ENCODE results near the gene EFS. TPM values are rescaled to one million over a fixed set of nuclear protein-coding genes. Genes with fewer than 3 reads are reported as not detected.

The EFS gene
- total RNA-seq, 2 experiments from 2014 or later, result not detected

- Histone ChIP-seq H3K27ac (ENCODE audit: low read depth, low read length, poor library complexity, severe bottlenecking) (no peak overlapping the region), H3K9me3 (ENCODE audit: low read length) (no peaks in the 10 kb centered on the region), H3K4me1 (ENCODE audit: insufficient read depth, low read length, poor library complexity, severe bottlenecking) (peaks cover 21% of the 10 kb centered on the region), H3K4me3 (ENCODE audit: low read depth, low read length, poor library complexity, severe bottlenecking) (no peak overlapping the region), H2AFZ (ENCODE audit: low read length) (no peak overlapping the region), H4K20me1 (ENCODE audit: insufficient read depth, low read length) (peaks cover 13% of the 10 kb centered on the region; the same call in 1 of the 2 replicates), H3K4me2 (ENCODE audit: low read length) (no peak overlapping the region), H3K79me2 (ENCODE audit: insufficient read depth, low read depth, low read length) (peaks cover 23% of the 10 kb centered on the region), H3K9me2 (ENCODE audit: insufficient read depth, low read length) (no peaks in the 10 kb centered on the region), H3K36me3 (ENCODE audit: insufficient read depth, low read length) (peaks cover 53% of the 10 kb centered on the region)
- POLR2A ChIA-PET, result interaction anchor here (0.5 kb wide), 1 partner anchor 148 kb away, joined by 5 read pairs; no protein-coding TSS in a partner anchor
- no TSS peak for BruUV-seq (replicated peaks)
- intact Hi-C loops (cut with micrococcal nuclease; ENCODE audit: unreplicated experiment), result loop anchor here (5.0 kb wide), 1 partner anchor 142 kb away; the partner anchor contains the start of gene NGDN
- CTCF ChIA-PET (ENCODE audit: unreplicated experiment), result interaction anchor here (0.6 kb wide), 1 partner anchor 328 kb away, joined by 3 read pairs; no protein-coding TSS in a partner anchor
- no peak for DNase-seq (ENCODE audit: low spot score)
- TF ChIP-seq EZH2phosphoT487 (IDR thresholded peaks at IDR 0.05; ENCODE audit: borderline replicate concordance, low read depth, low read length) (no peak), CTCF (conservative IDR thresholded peaks at IDR 0.05; ENCODE audit: low read length) (no peak)
Observed at GRCh38 chr14:23324993-23325392, 40.0 kb downstream of the EFS start.

- H3K9me3 ChIP-seq (ENCODE audit: low read length), result no peaks in the 10 kb centered on the region
- H3K4me1 ChIP-seq (ENCODE audit: insufficient read depth, low read length, poor library complexity, severe bottlenecking), result peaks cover 26% of the 10 kb centered on the region
- BruUV-seq (replicated peaks), result no TSS peak
- ChIA-PET CTCF (ENCODE audit: unreplicated experiment) (interaction anchor here (0.6 kb wide), 1 partner anchor 327 kb away, joined by 3 read pairs; no protein-coding TSS in a partner anchor), POLR2A (no interaction called here)
- no peak for DNase-seq (ENCODE audit: low spot score)
- peaks cover 13% of the 10 kb centered on the region; the same call in 1 of the 2 replicates for H4K20me1 ChIP-seq (ENCODE audit: insufficient read depth, low read length)
- no peaks in the 10 kb centered on the region for H3K9me2 ChIP-seq (ENCODE audit: insufficient read depth, low read length)
- TF ChIP-seq EZH2phosphoT487 (IDR thresholded peaks at IDR 0.05; ENCODE audit: borderline replicate concordance, low read depth, low read length), result no peak
- TF ChIP-seq CTCF (conservative IDR thresholded peaks at IDR 0.05; ENCODE audit: low read length), result no peak
- H2AFZ ChIP-seq (ENCODE audit: low read length), result no peak overlapping the region
- H3K27ac ChIP-seq (ENCODE audit: low read depth, low read length, poor library complexity, severe bottlenecking), result no peak overlapping the region
- H3K4me2 ChIP-seq (ENCODE audit: low read length), result no peak overlapping the region
- no peak overlapping the region for H3K4me3 ChIP-seq (ENCODE audit: low read depth, low read length, poor library complexity, severe bottlenecking)
- H3K36me3 ChIP-seq (ENCODE audit: insufficient read depth, low read length), result peaks cover 53% of the 10 kb centered on the region
- peaks cover 23% of the 10 kb centered on the region for H3K79me2 ChIP-seq (ENCODE audit: insufficient read depth, low read depth, low read length)
- intact Hi-C loops (cut with micrococcal nuclease; ENCODE audit: unreplicated experiment), result loop anchor here (5.0 kb wide), 1 partner anchor 143 kb away; the partner anchor contains the start of gene NGDN
Observed at GRCh38 chr14:23324455-23324846, 40.5 kb downstream of the EFS start.

GRCh38 chr14:23323838-23324454 lies 41.0 kb downstream of the EFS start:
- no peaks in the 10 kb centered on the region for H3K9me2 ChIP-seq (ENCODE audit: insufficient read depth, low read length)
- H3K27ac ChIP-seq (ENCODE audit: low read depth, low read length, poor library complexity, severe bottlenecking), result no peak overlapping the region
- peaks cover 13% of the 10 kb centered on the region; the same call in 1 of the 2 replicates for H4K20me1 ChIP-seq (ENCODE audit: insufficient read depth, low read length)
- no peak overlapping the region for H2AFZ ChIP-seq (ENCODE audit: low read length)
- no peak overlapping the region for H3K4me3 ChIP-seq (ENCODE audit: low read depth, low read length, poor library complexity, severe bottlenecking)
- no peak for TF ChIP-seq CTCF (conservative IDR thresholded peaks at IDR 0.05; ENCODE audit: low read length)
- no peak for TF ChIP-seq EZH2phosphoT487 (IDR thresholded peaks at IDR 0.05; ENCODE audit: borderline replicate concordance, low read depth, low read length)
- intact Hi-C loops (cut with micrococcal nuclease; ENCODE audit: unreplicated experiment), result loop anchor here (5.0 kb wide), 1 partner anchor 143 kb away; the partner anchor contains the start of gene NGDN
- peak overlapping the region; percentile 70; the same call in 1 of the 2 replicates for H3K4me2 ChIP-seq (ENCODE audit: low read length)
- ChIA-PET POLR2A (interaction anchor here (5.7 kb wide), 1 partner anchor 19 kb away, joined by 122 read pairs; the partner anchor contains the start of genes BCL2L2 and PPP1R3E), CTCF (ENCODE audit: unreplicated experiment) (interaction anchor here (0.6 kb wide), 1 partner anchor 327 kb away, joined by 3 read pairs; no protein-coding TSS in a partner anchor)
- peaks cover 27% of the 10 kb centered on the region for H3K4me1 ChIP-seq (ENCODE audit: insufficient read depth, low read length, poor library complexity, severe bottlenecking)
- BruUV-seq (replicated peaks), result no TSS peak
- H3K9me3 ChIP-seq (ENCODE audit: low read length), result no peaks in the 10 kb centered on the region
- peaks cover 23% of the 10 kb centered on the region for H3K79me2 ChIP-seq (ENCODE audit: insufficient read depth, low read depth, low read length)
- H3K36me3 ChIP-seq (ENCODE audit: insufficient read depth, low read length), result peaks cover 53% of the 10 kb centered on the region
- DNase-seq (ENCODE audit: low spot score), result no peak

All from OCI-LY7 (cell line).